Keratinocyte (primary cell): ENCODE measurements around the gene MTMR10. TPM values are rescaled to one million over a fixed set of nuclear protein-coding genes. Genes with fewer than 3 reads are reported as not detected.

Experiments
- DNase-seq: peaks from one replicate; pipeline ENCODE4 v3.0.0-alpha.2; 2011; ENCODE audit warnings: low read depth, missing footprints, low spot score
- FAIRE-seq: peaks from 2 replicates; lab custom pipeline; 2011; peaks lifted over from hg19 to GRCh38; lab: Jason Lieb, UNC
- H2AFZ ChIP-seq: 2 replicates; pipeline ENCODE4 v1.6.0; 2012; ENCODE audit warnings: low read length, control low read depth, inconsistent platforms; ENCODE audit not compliant: control insufficient read depth
- H3K27ac ChIP-seq: 2 replicates; pipeline ENCODE4 v1.5.1; 2011; ENCODE audit warnings: low read length; ENCODE audit not compliant: control insufficient read depth, insufficient read depth
- H3K27me3 ChIP-seq: 3 replicates; pipeline ENCODE4 v1.6.0; 2011; ENCODE audit warnings: low read length; ENCODE audit not compliant: control insufficient read depth, insufficient read depth; ENCODE audit errors: extremely low read depth
- H3K36me3 ChIP-seq, 2 experiments: 2 replicates in 1 of 2; 3 replicates in 1 of 2; pipeline ENCODE4 v1.5.1; 2011; ENCODE audit warnings: low read length in 2 of 2, mild to moderate bottlenecking in 1 of 2; ENCODE audit not compliant: control insufficient read depth in 2 of 2, insufficient read depth in 2 of 2; ENCODE audit errors: extremely low read depth in 1 of 2
- H3K4me1 ChIP-seq: 3 replicates; pipeline ENCODE4 v1.5.1; 2011; ENCODE audit warnings: low read length; ENCODE audit not compliant: control insufficient read depth, insufficient read depth; ENCODE audit errors: extremely low read depth
- H3K4me2 ChIP-seq: 3 replicates; pipeline ENCODE4 v1.6.0; 2011; ENCODE audit warnings: low read depth, low read length; ENCODE audit not compliant: control insufficient read depth, insufficient read depth; ENCODE audit errors: extremely low read depth
- H3K4me3 ChIP-seq, 3 experiments: fragments of 200-600 bp in 1 of 3; sonication (generic) in 1 of 3; 2 replicates in 2 of 3; 3 replicates in 1 of 3; pipeline ENCODE4 v1.5.1; 2011 to 2016; ENCODE audit warnings: low read length in 3 of 3, mild to moderate bottlenecking in 3 of 3, control low read depth in 2 of 3, inconsistent platforms in 1 of 3, low read depth in 1 of 3, mixed read lengths in 1 of 3, mixed run types in 1 of 3, moderate library complexity in 1 of 3; ENCODE audit not compliant: control insufficient read depth in 2 of 3, insufficient read depth in 2 of 3; ENCODE audit errors: extremely low read depth in 1 of 3
- H3K79me2 ChIP-seq: 2 replicates; pipeline ENCODE4 v1.6.0; 2012; ENCODE audit warnings: low read length; ENCODE audit not compliant: control insufficient read depth, insufficient read depth
- H3K9ac ChIP-seq: 3 replicates; pipeline ENCODE4 v1.6.0; 2011; ENCODE audit warnings: low read length; ENCODE audit not compliant: control insufficient read depth, insufficient read depth; ENCODE audit errors: extremely low read depth
- H3K9me1 ChIP-seq: 3 replicates; pipeline ENCODE4 v1.6.0; 2011; ENCODE audit warnings: low read length; ENCODE audit not compliant: control insufficient read depth, insufficient read depth; ENCODE audit errors: extremely low read depth
- H3K9me3 ChIP-seq: 2 replicates; pipeline ENCODE4 v1.5.1; 2012; ENCODE audit warnings: low read depth, low read length; ENCODE audit not compliant: control insufficient read depth
- H4K20me1 ChIP-seq: 3 replicates; pipeline ENCODE4 v1.6.0; 2011; ENCODE audit warnings: low read length; ENCODE audit not compliant: control insufficient read depth, insufficient read depth; ENCODE audit errors: extremely low read depth
- EZH2 ChIP-seq: IDR thresholded peaks from one replicate; pipeline ENCODE4 v1.6.1; 2012; ENCODE audit warnings: inconsistent platforms, mild to moderate bottlenecking, low read length, moderate library complexity
- dilution Hi-C: fragments of 300-500 bp; cut with MboI; formaldehyde crosslinking; loops from one replicate; pipeline ENCODE4 v1.7.0; 2020; ENCODE audit warnings: low sequenced_read_pairs; ENCODE audit not compliant: extremely low pct_ligation_motif_present
- polyA plus RNA-seq, 5 experiments: library from polyadenylated mRNA; depleted of rRNA in 3 of 5; stranded (reverse) in 3 of 5; stranded (forward) in 1 of 5; unstranded in 1 of 5; fragments of >200 nt; gene quantifications; 1 replicate in 1 of 5; 2 replicates in 3 of 5; 3 replicates in 1 of 5; pipeline versions ENCODE4 v1.2.1 to v1.2.3, GENCODE V29; 2011 to 2012; ENCODE audit warnings: missing spikeins in 2 of 5, low read depth in 1 of 5, low replicate concordance in 1 of 5
- TF ChIP-seq, protein P1 (sequence below), 3 experiments: IDR thresholded peaks in 1 of 3; conservative IDR thresholded peaks in 1 of 3; optimal IDR thresholded peaks in 1 of 3; 2 replicates in 2 of 3; 3 replicates in 1 of 3; pipeline versions ENCODE3 to v1.5.1; 2011; ENCODE audit warnings: low read length in 3 of 3, mild to moderate bottlenecking in 3 of 3, moderate library complexity in 2 of 3, control low read depth in 1 of 3, inconsistent platforms in 1 of 3; ENCODE audit not compliant: insufficient read depth in 2 of 3; ENCODE audit errors: extremely low read depth in 1 of 3

Gene MTMR10
- polyA plus RNA-seq, 1 donor (not counting 4 experiments of a cell fraction or from before 2014, with no cell fraction given), result 15.5 TPM

DNA sequence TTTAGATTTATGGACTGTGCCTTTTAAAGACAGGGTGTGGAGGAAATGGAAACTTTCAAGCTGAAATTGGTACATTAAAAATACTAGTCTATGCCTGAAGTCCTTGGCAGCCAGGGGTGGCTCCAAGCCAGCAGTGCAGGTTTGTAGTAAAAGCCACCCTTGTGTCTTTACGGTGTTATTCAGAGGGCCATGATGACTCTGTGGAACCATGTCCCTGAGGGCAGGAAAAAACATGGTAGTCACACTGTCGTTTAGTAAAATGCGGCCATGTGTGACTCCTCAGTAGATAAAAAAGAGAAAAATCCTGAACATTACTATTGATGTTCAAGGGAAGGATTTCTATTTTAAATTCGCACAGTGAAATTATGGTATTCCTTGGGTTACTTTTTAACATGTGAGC is 85.1 kb downstream of the MTMR10 start:
- DNase-seq (no peak), FAIRE-seq (no peak)
- H3K9ac ChIP-seq, result no peak overlapping the region
- peak overlapping the region; percentile 42 for H3K4me2 ChIP-seq
- dilution Hi-C loops, result no loop called here
- H4K20me1 ChIP-seq, result no peaks in the 10 kb centered on the region
- peaks cover 3% of the 10 kb centered on the region for H3K79me2 ChIP-seq
- no peak overlapping the region for H2AFZ ChIP-seq
- no peaks in the 10 kb centered on the region for H3K27me3 ChIP-seq
- H3K9me1 ChIP-seq, result no peaks in the 10 kb centered on the region
- H3K4me1 ChIP-seq, result peaks cover 19% of the 10 kb centered on the region
- H3K4me3 ChIP-seq, result no peak overlapping the region
- H3K9me3 ChIP-seq, result no peaks in the 10 kb centered on the region
- no peak overlapping the region for H3K27ac ChIP-seq
- no peak for TF ChIP-seq EZH2
- peaks cover 4 to 19% of the 10 kb centered on the region in 2 experiments for H3K36me3 ChIP-seq

DNA sequence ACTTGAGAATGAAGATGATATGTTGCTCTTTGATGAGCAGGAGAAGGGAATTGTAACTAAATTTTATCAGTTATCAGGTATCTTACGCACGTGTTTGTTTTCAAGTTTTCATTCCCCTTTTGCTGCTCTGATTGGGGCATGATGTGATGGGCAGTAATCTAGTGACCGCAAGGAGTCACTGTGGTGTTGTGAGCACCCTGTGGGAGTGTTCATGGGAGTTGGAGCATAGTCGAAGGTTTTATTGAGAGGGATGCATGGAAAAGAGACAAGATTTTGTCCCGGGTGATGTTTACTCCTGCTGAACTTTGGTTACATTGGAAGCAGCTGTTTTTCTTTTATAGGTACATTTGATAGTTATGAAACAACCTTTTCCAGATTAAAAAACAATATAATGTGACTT is 85.6 kb downstream of the MTMR10 start:
- no peak overlapping the region for H3K9ac ChIP-seq
- H3K9me3 ChIP-seq, result no peaks in the 10 kb centered on the region
- H4K20me1 ChIP-seq, result no peaks in the 10 kb centered on the region
- TF ChIP-seq, protein P1, sequence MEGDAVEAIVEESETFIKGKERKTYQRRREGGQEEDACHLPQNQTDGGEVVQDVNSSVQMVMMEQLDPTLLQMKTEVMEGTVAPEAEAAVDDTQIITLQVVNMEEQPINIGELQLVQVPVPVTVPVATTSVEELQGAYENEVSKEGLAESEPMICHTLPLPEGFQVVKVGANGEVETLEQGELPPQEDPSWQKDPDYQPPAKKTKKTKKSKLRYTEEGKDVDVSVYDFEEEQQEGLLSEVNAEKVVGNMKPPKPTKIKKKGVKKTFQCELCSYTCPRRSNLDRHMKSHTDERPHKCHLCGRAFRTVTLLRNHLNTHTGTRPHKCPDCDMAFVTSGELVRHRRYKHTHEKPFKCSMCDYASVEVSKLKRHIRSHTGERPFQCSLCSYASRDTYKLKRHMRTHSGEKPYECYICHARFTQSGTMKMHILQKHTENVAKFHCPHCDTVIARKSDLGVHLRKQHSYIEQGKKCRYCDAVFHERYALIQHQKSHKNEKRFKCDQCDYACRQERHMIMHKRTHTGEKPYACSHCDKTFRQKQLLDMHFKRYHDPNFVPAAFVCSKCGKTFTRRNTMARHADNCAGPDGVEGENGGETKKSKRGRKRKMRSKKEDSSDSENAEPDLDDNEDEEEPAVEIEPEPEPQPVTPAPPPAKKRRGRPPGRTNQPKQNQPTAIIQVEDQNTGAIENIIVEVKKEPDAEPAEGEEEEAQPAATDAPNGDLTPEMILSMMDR (optimal IDR thresholded peaks at IDR 0.05 in 1 of 3, IDR thresholded peaks at IDR 0.05 in 1 of 3, conservative IDR thresholded peaks at IDR 0.05 in 1 of 3; ENCODE audit: extremely low read depth in 1 of 3, insufficient read depth in 2 of 3, low read length in 3 of 3), result peak; percentile 44 to 65 (median 53)
- no peak for TF ChIP-seq EZH2
- DNase-seq (no peak), FAIRE-seq (no peak)
- H3K36me3 ChIP-seq, result peaks cover 4 to 19% of the 10 kb centered on the region in 2 experiments
- peak overlapping the region; percentile 42 for H3K4me2 ChIP-seq
- H3K9me1 ChIP-seq, result no peaks in the 10 kb centered on the region
- H3K79me2 ChIP-seq, result peaks cover 3% of the 10 kb centered on the region
- dilution Hi-C loops, result no loop called here
- no peak overlapping the region for H3K27ac ChIP-seq
- H3K27me3 ChIP-seq, result no peaks in the 10 kb centered on the region
- no peak overlapping the region for H2AFZ ChIP-seq
- peaks cover 19% of the 10 kb centered on the region for H3K4me1 ChIP-seq
- no peak overlapping the region for H3K4me3 ChIP-seq

DNA sequence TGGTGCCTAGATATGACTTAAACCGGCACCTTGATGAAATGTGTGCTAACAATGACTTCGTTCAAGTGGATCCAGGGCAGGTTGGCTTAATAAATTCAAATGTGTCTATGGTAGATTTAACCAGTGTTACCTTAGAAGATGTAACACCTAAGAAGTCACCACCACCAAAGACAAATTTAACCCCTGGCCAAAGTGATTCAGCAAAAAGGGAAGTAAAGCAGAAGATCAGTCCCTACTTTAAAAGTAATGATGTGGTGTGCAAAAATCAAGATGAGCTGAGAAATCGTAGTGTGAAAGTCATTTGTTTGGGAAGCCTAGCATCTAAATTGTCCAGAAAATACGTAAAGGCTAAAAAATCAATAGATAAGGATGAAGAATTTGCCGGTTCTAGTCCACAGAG is 86.6 kb downstream of the MTMR10 start:
- H3K4me2 ChIP-seq, result peak overlapping the region; percentile 64
- H3K27ac ChIP-seq, result no peak overlapping the region
- peaks cover 3% of the 10 kb centered on the region for H3K79me2 ChIP-seq
- no peaks in the 10 kb centered on the region for H4K20me1 ChIP-seq
- FAIRE-seq (no peak), DNase-seq (no peak)
- no peak overlapping the region for H2AFZ ChIP-seq
- peaks cover 19% of the 10 kb centered on the region for H3K4me1 ChIP-seq
- H3K9ac ChIP-seq, result peak overlapping the region; percentile 78
- H3K27me3 ChIP-seq, result no peaks in the 10 kb centered on the region
- no peak for TF ChIP-seq EZH2
- TF ChIP-seq, protein P1 (optimal IDR thresholded peaks at IDR 0.05 in 1 of 3, IDR thresholded peaks at IDR 0.05 in 1 of 3, conservative IDR thresholded peaks at IDR 0.05 in 1 of 3; ENCODE audit: extremely low read depth in 1 of 3, insufficient read depth in 2 of 3, low read length in 3 of 3), result no peak
- no peaks in the 10 kb centered on the region for H3K9me3 ChIP-seq
- no peaks in the 10 kb centered on the region for H3K9me1 ChIP-seq
- peaks cover 4 to 19% of the 10 kb centered on the region in 2 experiments for H3K36me3 ChIP-seq
- H3K4me3 ChIP-seq, result peak overlapping the region in 2 of 3 experiments; percentile 83 to 87
- dilution Hi-C loops, result no loop called here
